Measurements from ENCODE around the gene TP73.

DNA sequence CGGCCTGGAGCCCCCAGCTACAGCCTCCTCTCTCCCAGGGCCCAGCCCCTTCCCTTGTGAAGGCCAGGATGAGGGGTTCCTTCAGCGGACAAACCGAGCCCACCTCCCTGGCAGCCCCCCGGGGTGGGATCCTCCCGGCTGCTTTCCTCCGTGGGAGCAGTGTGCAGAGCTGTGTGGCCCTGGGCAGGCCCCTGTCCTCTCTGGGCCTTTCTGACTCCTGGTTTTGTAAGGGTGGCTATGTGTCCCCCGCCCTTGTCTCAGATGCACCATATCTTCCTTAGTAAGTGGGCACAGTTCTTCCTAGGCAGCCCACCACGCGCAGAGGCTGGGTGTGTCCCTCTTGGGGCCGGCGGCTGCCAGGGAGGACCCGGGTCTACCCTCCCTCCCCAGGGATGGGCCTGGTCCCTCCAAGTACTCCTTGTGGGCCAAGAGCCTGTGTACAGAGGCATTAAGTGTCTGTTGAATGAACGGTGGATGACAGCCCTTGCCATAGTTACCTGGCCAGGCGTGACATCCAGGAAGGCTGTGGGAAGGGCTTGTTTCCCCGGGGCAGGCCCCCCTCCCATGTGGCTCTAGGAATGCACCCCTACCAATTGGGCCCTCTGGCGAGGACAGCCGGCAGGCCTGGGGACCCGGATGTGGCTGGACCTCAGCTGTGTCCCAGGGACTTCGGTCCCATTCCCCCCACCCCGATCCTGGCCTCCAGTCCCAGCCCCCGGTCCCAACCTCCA lies 124.1 kb downstream of the TP73 start:
- TF ChIP-seq, protein P1, sequence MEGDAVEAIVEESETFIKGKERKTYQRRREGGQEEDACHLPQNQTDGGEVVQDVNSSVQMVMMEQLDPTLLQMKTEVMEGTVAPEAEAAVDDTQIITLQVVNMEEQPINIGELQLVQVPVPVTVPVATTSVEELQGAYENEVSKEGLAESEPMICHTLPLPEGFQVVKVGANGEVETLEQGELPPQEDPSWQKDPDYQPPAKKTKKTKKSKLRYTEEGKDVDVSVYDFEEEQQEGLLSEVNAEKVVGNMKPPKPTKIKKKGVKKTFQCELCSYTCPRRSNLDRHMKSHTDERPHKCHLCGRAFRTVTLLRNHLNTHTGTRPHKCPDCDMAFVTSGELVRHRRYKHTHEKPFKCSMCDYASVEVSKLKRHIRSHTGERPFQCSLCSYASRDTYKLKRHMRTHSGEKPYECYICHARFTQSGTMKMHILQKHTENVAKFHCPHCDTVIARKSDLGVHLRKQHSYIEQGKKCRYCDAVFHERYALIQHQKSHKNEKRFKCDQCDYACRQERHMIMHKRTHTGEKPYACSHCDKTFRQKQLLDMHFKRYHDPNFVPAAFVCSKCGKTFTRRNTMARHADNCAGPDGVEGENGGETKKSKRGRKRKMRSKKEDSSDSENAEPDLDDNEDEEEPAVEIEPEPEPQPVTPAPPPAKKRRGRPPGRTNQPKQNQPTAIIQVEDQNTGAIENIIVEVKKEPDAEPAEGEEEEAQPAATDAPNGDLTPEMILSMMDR (IDR thresholded peaks at IDR 0.05) = no peak
- no peak for TF ChIP-seq POLR2A (IDR thresholded peaks at IDR 0.05)
